Kidney glomerular epithelial cell (primary cell): Measurements from ENCODE around the gene PCP4.
A peak's percentile ranks its signal among the peaks of the same experiment; 100 is the strongest.
"Not testable (repeated sequence)": the region's sequence is repeated elsewhere in the genome, so short reads cannot be mapped to it uniquely, and the experiment has no call there.

Source experiments
- DNase-seq: peaks from one replicate; lab custom pipeline; 2025; lab: John Stamatoyannopoulos, UW

The PCP4 gene

GRCh38 chr21:39866093-39866492 lies 1.1 kb upstream of the PCP4 start:
- DNase-seq, result no peak

- no peak for DNase-seq
Measured at GRCh38 chr21:39869141-39869818, 2.0 kb downstream of the PCP4 start.

GRCh38 chr21:39873687-39874086 lies 6.4 kb downstream of the PCP4 start:
- no peak for DNase-seq

- DNase-seq, result no peak
Measured at GRCh38 chr21:39874206-39874605, 7.0 kb downstream of the PCP4 start.

GRCh38 chr21:39874759-39875158 lies 7.5 kb downstream of the PCP4 start:
- no peak for DNase-seq

- no peak for DNase-seq
Measured at GRCh38 chr21:39881661-39882060, 14.4 kb downstream of the PCP4 start.

- DNase-seq, result no peak
Measured at GRCh38 chr21:39882151-39882838, 15.1 kb downstream of the PCP4 start.

GRCh38 chr21:39882839-39883195 lies 15.6 kb downstream of the PCP4 start:
- no peak for DNase-seq

- DNase-seq, result peak; percentile 57
Measured at GRCh38 chr21:39885119-39885848, 18.0 kb downstream of the PCP4 start.

GRCh38 chr21:39888848-39889247 lies 21.6 kb downstream of the PCP4 start:
- no peak for DNase-seq

GRCh38 chr21:39891111-39891510 lies 23.9 kb downstream of the PCP4 start:
- no peak for DNase-seq

GRCh38 chr21:39891863-39892262 lies 24.6 kb downstream of the PCP4 start:
- DNase-seq, result not testable (repeated sequence)

GRCh38 chr21:39900491-39900890 lies 33.3 kb downstream of the PCP4 start:
- DNase-seq, result no peak

GRCh38 chr21:39900911-39901310 lies 33.7 kb downstream of the PCP4 start:
- DNase-seq, result no peak

GRCh38 chr21:39902986-39903385 lies 35.7 kb downstream of the PCP4 start:
- no peak for DNase-seq

- no peak for DNase-seq
Measured at GRCh38 chr21:39904457-39904856, 37.2 kb downstream of the PCP4 start.

GRCh38 chr21:39908265-39908923 lies 41.2 kb downstream of the PCP4 start:
- DNase-seq, result no peak

- no peak for DNase-seq
Measured at GRCh38 chr21:39911286-39912199, 44.3 kb downstream of the PCP4 start.

- no peak for DNase-seq
Measured at GRCh38 chr21:39913706-39914305, 46.6 kb downstream of the PCP4 start.

- no peak for DNase-seq
Measured at GRCh38 chr21:39915881-39916280, 48.6 kb downstream of the PCP4 start.

GRCh38 chr21:39918558-39918957 lies 51.3 kb downstream of the PCP4 start:
- DNase-seq, result no peak
